Measurements from ENCODE around the gene ZNF774.

The ZNF774 gene

GRCh38 chr15:90348456-90348855 is 3.6 kb upstream of the ZNF774 start:
- Histone ChIP-seq H3K27ac (ENCODE audit: poor library complexity, severe bottlenecking) (peak overlapping the region; percentile 37), H3K9me3 (ENCODE audit: severe bottlenecking) (no peaks in the 10 kb centered on the region), H3K27me3 (ENCODE audit: insufficient read depth, poor library complexity, severe bottlenecking) (no peaks in the 10 kb centered on the region), H3K36me3 (ENCODE audit: low read depth) (no peaks in the 10 kb centered on the region), H3K4me1 (ENCODE audit: insufficient read depth, poor library complexity, severe bottlenecking) (peaks cover 20% of the 10 kb centered on the region), H3K4me3 (ENCODE audit: severe bottlenecking) (no peak overlapping the region)
- DNase-seq (ENCODE audit: low spot score) (no peak), ATAC-seq (ENCODE audit: low read depth) (peak; percentile 3; the same call in 1 of the 3 replicates)
- no peak for TF ChIP-seq CTCF (IDR thresholded peaks at IDR 0.05; ENCODE audit: poor library complexity, severe bottlenecking)

DNA sequence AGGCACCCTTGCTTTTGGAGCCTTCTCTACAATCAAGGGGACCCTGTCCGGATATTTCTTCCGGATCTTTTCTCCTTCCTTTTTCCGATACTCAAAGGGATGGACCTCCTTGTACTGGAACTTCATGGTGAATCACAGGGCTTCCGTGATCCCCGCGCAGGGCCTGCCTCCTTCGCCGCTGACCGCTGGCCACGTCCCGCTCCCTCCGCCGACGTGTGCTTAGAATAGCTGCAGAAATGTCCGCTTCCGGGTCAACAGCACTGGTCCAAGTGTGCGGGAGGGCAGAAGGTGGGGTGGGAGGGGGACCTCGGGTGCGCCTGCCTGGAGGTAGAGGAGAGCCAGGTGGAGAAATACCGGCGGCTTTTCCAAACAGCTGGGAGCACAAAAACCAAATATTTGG is 3.0 kb upstream of the ZNF774 start:
- H3K27me3 ChIP-seq (ENCODE audit: insufficient read depth, poor library complexity, severe bottlenecking) = no peaks in the 10 kb centered on the region
- H3K4me1 ChIP-seq (ENCODE audit: insufficient read depth, poor library complexity, severe bottlenecking) = peaks cover 18% of the 10 kb centered on the region
- ATAC-seq (ENCODE audit: low read depth) (no peak), DNase-seq (ENCODE audit: low spot score) (no peak)
- H3K4me3 ChIP-seq (ENCODE audit: severe bottlenecking) = no peak overlapping the region
- TF ChIP-seq CTCF (IDR thresholded peaks at IDR 0.05; ENCODE audit: poor library complexity, severe bottlenecking) = no peak
- no peaks in the 10 kb centered on the region for H3K36me3 ChIP-seq (ENCODE audit: low read depth)
- H3K27ac ChIP-seq (ENCODE audit: poor library complexity, severe bottlenecking) = peak overlapping the region; percentile 37
- H3K9me3 ChIP-seq (ENCODE audit: severe bottlenecking) = no peaks in the 10 kb centered on the region

- H3K27ac ChIP-seq (ENCODE audit: poor library complexity, severe bottlenecking) = no peak overlapping the region
- H3K36me3 ChIP-seq (ENCODE audit: low read depth) = no peaks in the 10 kb centered on the region
- DNase-seq (ENCODE audit: low spot score) (no peak), ATAC-seq (ENCODE audit: low read depth) (no peak)
- H3K9me3 ChIP-seq (ENCODE audit: severe bottlenecking) = no peaks in the 10 kb centered on the region
- H3K4me3 ChIP-seq (ENCODE audit: severe bottlenecking) = no peak overlapping the region
- H3K27me3 ChIP-seq (ENCODE audit: insufficient read depth, poor library complexity, severe bottlenecking) = no peaks in the 10 kb centered on the region
- TF ChIP-seq CTCF (IDR thresholded peaks at IDR 0.05; ENCODE audit: poor library complexity, severe bottlenecking) = no peak
- peaks cover 18% of the 10 kb centered on the region for H3K4me1 ChIP-seq (ENCODE audit: insufficient read depth, poor library complexity, severe bottlenecking)
Observed at GRCh38 chr15:90349821-90350220, 2.3 kb upstream of the ZNF774 start.

DNA sequence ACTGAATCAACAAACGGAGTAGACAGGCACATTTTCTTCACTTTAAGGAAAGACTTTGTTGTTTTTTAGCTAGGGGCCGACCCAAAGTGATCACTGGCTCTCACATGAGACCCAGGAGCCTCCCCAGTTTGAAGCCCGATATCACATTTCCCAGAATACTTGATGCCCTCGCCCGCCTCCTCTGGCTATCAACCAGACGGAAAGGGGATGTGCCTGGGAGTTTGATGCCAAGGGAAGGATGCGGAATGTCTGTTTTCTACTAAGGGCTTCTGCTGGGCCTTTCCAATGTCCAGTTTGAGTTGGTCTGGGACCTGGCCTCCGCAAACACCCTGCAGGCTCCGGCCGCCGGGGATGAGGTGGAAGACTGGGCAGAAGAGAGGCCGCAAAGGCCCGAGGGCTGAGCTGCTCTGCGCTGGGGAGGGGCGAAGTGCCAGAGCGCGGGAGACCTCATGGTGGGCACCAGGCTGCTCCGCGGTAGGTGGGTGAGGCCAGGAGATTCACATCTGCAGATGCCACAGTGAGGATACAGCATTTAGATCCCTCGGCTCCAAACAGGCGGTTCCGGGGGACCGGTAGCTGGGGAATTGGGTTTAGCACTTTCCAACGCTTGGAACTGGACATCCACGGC is 491 bp upstream of the ZNF774 start:
- peak overlapping the region; percentile 56 for H3K4me3 ChIP-seq (ENCODE audit: severe bottlenecking)
- peak overlapping the region; percentile 39 for H3K27ac ChIP-seq (ENCODE audit: poor library complexity, severe bottlenecking)
- DNase-seq (ENCODE audit: low spot score) = no peak
- TF ChIP-seq CTCF (IDR thresholded peaks at IDR 0.05; ENCODE audit: poor library complexity, severe bottlenecking) = no peak
- no peak; the same call in 2 of the 3 replicates for ATAC-seq (ENCODE audit: low read depth)
- no peaks in the 10 kb centered on the region for H3K9me3 ChIP-seq (ENCODE audit: severe bottlenecking)
- no peaks in the 10 kb centered on the region for H3K27me3 ChIP-seq (ENCODE audit: insufficient read depth, poor library complexity, severe bottlenecking)
- peaks cover 5% of the 10 kb centered on the region; the same call in 1 of the 2 replicates for H3K36me3 ChIP-seq (ENCODE audit: low read depth)
- H3K4me1 ChIP-seq (ENCODE audit: insufficient read depth, poor library complexity, severe bottlenecking) = peaks cover 18% of the 10 kb centered on the region

- Histone ChIP-seq H3K36me3 (ENCODE audit: low read depth) (peaks cover 18% of the 10 kb centered on the region), H3K4me3 (ENCODE audit: severe bottlenecking) (no peak overlapping the region), H3K27ac (ENCODE audit: poor library complexity, severe bottlenecking) (no peak overlapping the region), H3K27me3 (ENCODE audit: insufficient read depth, poor library complexity, severe bottlenecking) (no peaks in the 10 kb centered on the region), H3K4me1 (ENCODE audit: insufficient read depth, poor library complexity, severe bottlenecking) (peaks cover 16% of the 10 kb centered on the region), H3K9me3 (ENCODE audit: severe bottlenecking) (no peaks in the 10 kb centered on the region)
- ATAC-seq (ENCODE audit: low read depth) (no peak), DNase-seq (ENCODE audit: low spot score) (no peak)
- TF ChIP-seq CTCF (IDR thresholded peaks at IDR 0.05; ENCODE audit: poor library complexity, severe bottlenecking) = no peak
Observed at GRCh38 chr15:90354986-90355385, 2.9 kb downstream of the ZNF774 start.

Data from RWPE2 (cell line).